Measurements from ENCODE around the gene NIP7.

- TF ChIP-seq CTCF (IDR thresholded peaks at IDR 0.05) (no peak), POLR2A (IDR thresholded peaks at IDR 0.05) (no peak)
Observed at GRCh38 chr16:69345923-69346322, 6.4 kb downstream of the NIP7 start.
